HG03095 (cell line): ENCODE results near the gene FBXL17.
A peak's percentile ranks its signal among the peaks of the same experiment; 100 is the strongest.

Source experiments
- ATAC-seq: cut with Tn5 transposase; IDR thresholded peaks from one replicate; pipeline ENCODE4 v1.9.1; 2021; ENCODE audit warnings: moderate library complexity; ENCODE audit not compliant: unreplicated experiment

The FBXL17 gene

GRCh38 chr5:108024986-108025385 lies 356.9 kb downstream of the FBXL17 start:
- ATAC-seq: no peak

GRCh38 chr5:108016101-108016500 lies 365.8 kb downstream of the FBXL17 start:
- no peak for ATAC-seq

- ATAC-seq: no peak
Measured at GRCh38 chr5:108006791-108007190, 375.1 kb downstream of the FBXL17 start.

GRCh38 chr5:108003178-108003577 lies 378.7 kb downstream of the FBXL17 start:
- peak; percentile 71 for ATAC-seq

- ATAC-seq: no peak
Measured at GRCh38 chr5:108001222-108001621, 380.7 kb downstream of the FBXL17 start.

GRCh38 chr5:107997338-107997980 lies 384.4 kb downstream of the FBXL17 start:
- ATAC-seq: no peak

- no peak for ATAC-seq
Measured at GRCh38 chr5:107993341-107993740, 388.6 kb downstream of the FBXL17 start.

GRCh38 chr5:107990881-107991810 lies 390.8 kb downstream of the FBXL17 start:
- ATAC-seq: no peak

GRCh38 chr5:107985144-107985543 lies 396.8 kb downstream of the FBXL17 start:
- ATAC-seq: no peak

- no peak for ATAC-seq
Measured at GRCh38 chr5:107982703-107983425, 399.0 kb downstream of the FBXL17 start.

- ATAC-seq: no peak
Measured at GRCh38 chr5:107980923-107981692, 400.8 kb downstream of the FBXL17 start.

- no peak for ATAC-seq
Measured at GRCh38 chr5:107979900-107980299, 402.0 kb downstream of the FBXL17 start.

GRCh38 chr5:107979291-107979690 lies 402.6 kb downstream of the FBXL17 start:
- no peak for ATAC-seq

- ATAC-seq: no peak
Measured at GRCh38 chr5:107977550-107978071, 404.3 kb downstream of the FBXL17 start.

- no peak for ATAC-seq
Measured at GRCh38 chr5:107975568-107975967, 406.3 kb downstream of the FBXL17 start.

- no peak for ATAC-seq
Measured at GRCh38 chr5:107971846-107972245, 410.1 kb downstream of the FBXL17 start.

GRCh38 chr5:107969847-107970246 lies 412.1 kb downstream of the FBXL17 start:
- ATAC-seq: no peak

GRCh38 chr5:107968998-107969397 lies 412.9 kb downstream of the FBXL17 start:
- no peak for ATAC-seq

GRCh38 chr5:107968406-107968843 lies 413.5 kb downstream of the FBXL17 start:
- ATAC-seq: no peak

- ATAC-seq: no peak
Measured at GRCh38 chr5:107966201-107966600, 415.7 kb downstream of the FBXL17 start.
